ENCODE data around the gene CYB561.

- TF ChIP-seq POLR2A (IDR thresholded peaks at IDR 0.05; ENCODE audit: low read depth, low read length) (no peak), TAF1 (IDR thresholded peaks at IDR 0.05; ENCODE audit: borderline replicate concordance, low read depth, low read length) (no peak)
Measured at GRCh38 chr17:63431939-63432804, 13.9 kb downstream of the CYB561 start.

All from GM12892 (cell line).